Neuronal stem cell (in vitro differentiated cells): ENCODE results near the gene RB1. TPM values are rescaled to one million over a fixed set of nuclear protein-coding genes. Genes with fewer than 3 reads are reported as not detected.

ENCODE experiments used
- DNase-seq: peaks from one replicate; pipeline ENCODE4 v3.0.0-alpha.2; 2013; ENCODE audit warnings: low spot score
- H2AFZ ChIP-seq: one replicate; pipeline ENCODE4 v1.6.1; 2013; ENCODE audit warnings: mild to moderate bottlenecking, low read length, inconsistent platforms
- H2AK5ac ChIP-seq: 2 replicates; pipeline ENCODE4 v1.6.1; 2013; ENCODE audit warnings: low read depth, mild to moderate bottlenecking, inconsistent platforms, low read length, moderate library complexity, mixed read lengths
- H2BK120ac ChIP-seq: 2 replicates; pipeline ENCODE4 v1.6.1; 2013; ENCODE audit warnings: low read depth, mild to moderate bottlenecking, inconsistent platforms, low read length, moderate library complexity, mixed read lengths
- H2BK12ac ChIP-seq: one replicate; pipeline ENCODE4 v1.6.1; 2013; ENCODE audit warnings: low read length, inconsistent platforms
- H2BK15ac ChIP-seq: 2 replicates; pipeline ENCODE4 v1.6.1; 2013; ENCODE audit warnings: mild to moderate bottlenecking, low read length, inconsistent platforms, mixed read lengths
- H2BK5ac ChIP-seq: one replicate; pipeline ENCODE4 v1.6.1; 2013; ENCODE audit warnings: inconsistent platforms, mild to moderate bottlenecking, low read length, moderate library complexity
- H3K14ac ChIP-seq: one replicate; pipeline ENCODE4 v1.6.1; 2013; ENCODE audit warnings: low read length, inconsistent platforms
- H3K18ac ChIP-seq: 2 replicates; pipeline ENCODE4 v1.6.1; 2013; ENCODE audit warnings: low read length, inconsistent platforms
- H3K23ac ChIP-seq: 2 replicates; pipeline ENCODE4 v1.6.1; 2013; ENCODE audit warnings: low read depth, mild to moderate bottlenecking, mixed read lengths, low read length, inconsistent platforms; ENCODE audit not compliant: poor library complexity
- H3K27ac ChIP-seq: replicated peaks from 3 replicates; pipeline ENCODE4 v1.5.1; 2013; ENCODE audit warnings: low read length, inconsistent platforms
- H3K27me3 ChIP-seq, 3 experiments: 2 replicates each; pipeline ENCODE4 v1.6.1; 2013; ENCODE audit warnings: low read length in 3 of 3, mild to moderate bottlenecking in 2 of 3, inconsistent platforms in 1 of 3, low read depth in 1 of 3, mixed read lengths in 1 of 3, moderate library complexity in 1 of 3; ENCODE audit not compliant: control insufficient read depth in 3 of 3, insufficient read depth in 3 of 3
- H3K36me3 ChIP-seq, 2 donors: replicated peaks in 1 of 2; 2 replicates each; pipeline ENCODE4 v1.6.1; 2013; ENCODE audit warnings: low read length in 2 of 2; ENCODE audit not compliant: control insufficient read depth in 2 of 2, insufficient read depth in 2 of 2
- H3K4ac ChIP-seq: 2 replicates; pipeline ENCODE4 v1.6.1; 2013; ENCODE audit warnings: inconsistent platforms, mild to moderate bottlenecking, low read length, moderate library complexity
- H3K4me1 ChIP-seq, 2 donors: 1 replicate in 1 of 2; 2 replicates in 1 of 2; pipeline ENCODE4 v1.6.1; 2013; ENCODE audit warnings: low read length in 2 of 2, low read depth in 1 of 2; ENCODE audit not compliant: control insufficient read depth in 2 of 2, insufficient read depth in 1 of 2
- H3K4me2 ChIP-seq: one replicate; pipeline ENCODE4 v1.6.1; 2013; ENCODE audit warnings: mild to moderate bottlenecking, low read length, inconsistent platforms; ENCODE audit not compliant: insufficient read depth, poor library complexity, severe bottlenecking
- H3K4me3 ChIP-seq, 2 donors: 2 replicates each; pipeline ENCODE4 v1.5.1; 2013; ENCODE audit warnings: low read length in 2 of 2, mild to moderate bottlenecking in 2 of 2, inconsistent platforms in 1 of 2, moderate library complexity in 1 of 2
- H3K79me1 ChIP-seq: one replicate; pipeline ENCODE4 v1.6.1; 2013; ENCODE audit warnings: low read depth, mild to moderate bottlenecking, inconsistent platforms, low read length, moderate library complexity
- H3K9ac ChIP-seq: one replicate; pipeline ENCODE4 v1.6.1; 2013; ENCODE audit warnings: mild to moderate bottlenecking, low read depth, low read length, inconsistent platforms; ENCODE audit not compliant: poor library complexity
- H3K9me3 ChIP-seq, 2 donors: replicated peaks in 1 of 2; 2 replicates each; pipeline versions ENCODE3 to v1.6.1; 2013; ENCODE audit warnings: low read length in 2 of 2, mild to moderate bottlenecking in 2 of 2, inconsistent platforms in 1 of 2, low read depth in 1 of 2, mixed read lengths in 1 of 2, moderate library complexity in 1 of 2; ENCODE audit not compliant: control insufficient read depth in 2 of 2, insufficient read depth in 1 of 2
- H4K8ac ChIP-seq: one replicate; pipeline ENCODE4 v1.6.1; 2013; ENCODE audit warnings: low read depth, mild to moderate bottlenecking, inconsistent platforms, low read length, moderate library complexity
- H4K91ac ChIP-seq: one replicate; pipeline ENCODE4 v1.6.1; 2013; ENCODE audit warnings: low read length, low read depth, mild to moderate bottlenecking, inconsistent platforms; ENCODE audit not compliant: poor library complexity
- WGBS, 2 donors: extraction: QIAGEN DNeasy Blood & Tissue Kit; methylation state at CpG; one replicate each; pipeline ENCODE4 v1.1.7; 2013; ENCODE audit warnings: missing lambda C conversion rate in 2 of 2, mixed read lengths in 1 of 2; ENCODE audit not compliant: insufficient read length in 2 of 2, insufficient replicate concordance in 1 of 2; ENCODE audit errors: extremely low coverage in 2 of 2; 5-methylcytosine and 5-hydroxymethylcytosine counted together
- small RNA-seq: library from polyadenylated mRNA; stranded (forward); fragments of <200 nt; extraction: miRNeasy Mini kit (QIAGEN cat#:217004); gene quantifications from one replicate; pipeline ENCODE3, GENCODE V24; 2013; ENCODE audit not compliant: insufficient read depth

RB1 gene

DNA sequence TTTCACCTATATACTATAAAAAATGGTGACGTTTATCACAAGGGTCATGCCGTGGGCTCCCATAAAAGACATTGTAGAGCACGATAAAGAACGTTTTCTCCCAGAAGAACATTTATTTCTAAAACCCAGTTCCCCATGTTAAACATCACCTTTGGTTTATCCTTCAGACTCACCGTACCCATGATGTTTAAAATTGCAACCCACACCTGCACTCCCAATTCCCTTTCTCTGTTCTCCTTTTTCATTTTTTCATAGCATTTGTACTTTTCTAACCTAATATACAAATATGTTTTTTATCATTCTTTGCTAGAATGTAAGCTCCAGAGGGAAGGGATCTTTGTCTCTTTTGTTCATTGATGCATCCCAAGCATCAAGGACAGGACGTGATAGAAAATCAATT, 227.3 kb downstream of the RB1 start:
- no peak overlapping the region for H4K8ac ChIP-seq
- no peak overlapping the region for H3K14ac ChIP-seq
- peaks cover 0 to 3% (median 0%) of the 10 kb centered on the region in 3 experiments for H3K27me3 ChIP-seq
- peaks cover 0 to 9% of the 10 kb centered on the region in 2 donors for H3K4me1 ChIP-seq
- no peak overlapping the region for H2AK5ac ChIP-seq
- H3K36me3 ChIP-seq, result no peaks in the 10 kb centered on the region
- H2BK15ac ChIP-seq, result no peak overlapping the region
- H2BK120ac ChIP-seq, result no peak overlapping the region
- H3K27ac ChIP-seq, result no peak overlapping the region
- no peak overlapping the region for H2BK12ac ChIP-seq
- H4K91ac ChIP-seq, result no peak overlapping the region
- no peak overlapping the region for H2AFZ ChIP-seq
- H3K4ac ChIP-seq, result no peak overlapping the region
- H3K79me1 ChIP-seq, result no peaks in the 10 kb centered on the region
- WGBS, 2 donors, result no CpG with 5 or more reads among the region's 6 CpGs
- H3K23ac ChIP-seq, result no peak overlapping the region
- H3K9me3 ChIP-seq, result no peaks in the 10 kb centered on the region
- H3K9ac ChIP-seq, result no peak overlapping the region
- DNase-seq, result no peak
- H3K4me3 ChIP-seq, result no peak overlapping the region
- no peak overlapping the region for H3K18ac ChIP-seq
- no peak overlapping the region for H3K4me2 ChIP-seq
- no peak overlapping the region for H2BK5ac ChIP-seq

Small RNAs within 50 kb of the gene (small RNA-seq; reads per million reads assigned to genes)
- not detected for gene RF00017
